Common myeloid progenitor, CD34-positive (primary cell): ENCODE measurements around the gene PIGK.

ENCODE experiments used
- CTCF ChIA-PET: fragments of 350-600 bp; sonication (Branson Sonifier 250); formaldehyde crosslinking; loops from one replicate; lab custom pipeline; 2021; ENCODE audit warnings: antibody characterized with exemption; lab: Charles Lee
- POLR2A ChIA-PET: fragments of 350-600 bp; sonication (Branson Sonifier 250); formaldehyde crosslinking; loops from one replicate; lab custom pipeline; 2021; ENCODE audit warnings: antibody characterized with exemption; lab: Charles Lee
- DNase-seq, 3 donors: peaks; one replicate each; pipeline versions ENCODE4 v3.0.0 to v3.0.0-alpha.2; 2013
- H3K27ac ChIP-seq, 2 experiments: 1 replicate in 1 of 2; 2 replicates in 1 of 2; pipeline ENCODE4 v1.7.0; 2013; ENCODE audit warnings: inconsistent platforms in 2 of 2, low read length in 2 of 2, mild to moderate bottlenecking in 2 of 2, low read depth in 1 of 2, moderate library complexity in 1 of 2; ENCODE audit not compliant: severe bottlenecking in 2 of 2, insufficient read depth in 1 of 2, poor library complexity in 1 of 2
- H3K27me3 ChIP-seq, 5 experiments: replicated peaks in 2 of 5; 1 replicate in 3 of 5; 2 replicates in 2 of 5; pipeline versions ENCODE4 v1.6.1 to v1.7.0; 2013; ENCODE audit warnings: low read length in 4 of 5, mild to moderate bottlenecking in 2 of 5, moderate library complexity in 2 of 5, inconsistent platforms in 1 of 5; ENCODE audit not compliant: insufficient read depth in 5 of 5, control insufficient read depth in 4 of 5
- H3K36me3 ChIP-seq, 4 experiments: 1 replicate in 2 of 4; 2 replicates in 2 of 4; pipeline versions ENCODE4 v1.6.1 to v1.7.0; 2013; ENCODE audit warnings: low read length in 3 of 4, control low read depth in 1 of 4, mild to moderate bottlenecking in 1 of 4; ENCODE audit not compliant: control insufficient read depth in 4 of 4, insufficient read depth in 4 of 4
- H3K4me1 ChIP-seq, 4 experiments: 1 replicate in 3 of 4; 2 replicates in 1 of 4; pipeline versions ENCODE4 v1.6.1 to v1.7.1; 2013; ENCODE audit warnings: low read length in 3 of 4, mild to moderate bottlenecking in 3 of 4, control low read depth in 1 of 4, inconsistent platforms in 1 of 4, moderate library complexity in 1 of 4; ENCODE audit not compliant: control insufficient read depth in 4 of 4, insufficient read depth in 4 of 4; ENCODE audit errors: control extremely low read depth in 1 of 4
- H3K4me3 ChIP-seq, 7 experiments: 1 replicate in 4 of 7; 2 replicates in 3 of 7; pipeline versions ENCODE4 v1.5.1 to v1.7.0; 2013; ENCODE audit warnings: mild to moderate bottlenecking in 7 of 7, low read length in 6 of 7, moderate library complexity in 6 of 7, inconsistent platforms in 2 of 7, low read depth in 2 of 7, control low read depth in 1 of 7; ENCODE audit not compliant: insufficient read depth in 4 of 7, control insufficient read depth in 1 of 7; ENCODE audit errors: extremely low read depth in 1 of 7
- H3K9me3 ChIP-seq, 5 experiments: 1 replicate in 4 of 5; 2 replicates in 1 of 5; pipeline versions ENCODE4 v1.6.1 to v1.7.1; 2013; ENCODE audit warnings: low read length in 4 of 5, mild to moderate bottlenecking in 2 of 5, inconsistent platforms in 1 of 5, low read depth in 1 of 5, moderate library complexity in 1 of 5; ENCODE audit not compliant: control insufficient read depth in 4 of 5, insufficient read depth in 2 of 5; ENCODE audit errors: control extremely low read depth in 1 of 5
- WGBS: methylation state at CpG from one replicate; pipeline ENCODE4 v1.1.5; 2013; ENCODE audit not compliant: insufficient coverage; 5-methylcytosine and 5-hydroxymethylcytosine counted together

Gene PIGK

GRCh38 chr1:77048615-77049005 is 170.6 kb downstream of the PIGK start:
- WGBS, result no CpG with 5 or more reads among the region's 1 CpG
- H3K27me3 ChIP-seq, result no peaks in the 10 kb centered on the region
- no peaks in the 10 kb centered on the region for H3K36me3 ChIP-seq
- DNase-seq, result no peak
- no peaks in the 10 kb centered on the region for H3K9me3 ChIP-seq
- ChIA-PET CTCF (interaction anchor here (0.9 to 1.0 kb wide), 2 partner anchors 10 to 17 kb away, joined by 3 to 5 read pairs; no protein-coding TSS in a partner anchor), POLR2A (no interaction called here)
- no peak overlapping the region for H3K4me3 ChIP-seq
- peaks cover 2 to 25% (median 14%) of the 10 kb centered on the region in 4 experiments for H3K4me1 ChIP-seq
- H3K27ac ChIP-seq, result no peak overlapping the region

- no CpG with 5 or more reads among the region's 3 CpGs for WGBS
- H3K27ac ChIP-seq, result no peak overlapping the region
- peak; percentile 23 to 84 (median 79) for DNase-seq
- ChIA-PET POLR2A (no interaction called here), CTCF (interaction anchor here (0.9 to 1.0 kb wide), 2 partner anchors 11 to 17 kb away, joined by 3 to 5 read pairs; no protein-coding TSS in a partner anchor)
- H3K4me1 ChIP-seq, result peaks cover 2 to 25% (median 14%) of the 10 kb centered on the region in 4 experiments
- no peaks in the 10 kb centered on the region for H3K9me3 ChIP-seq
- H3K27me3 ChIP-seq, result no peaks in the 10 kb centered on the region
- peak overlapping the region in 2 of 7 experiments; percentile 34 to 53 for H3K4me3 ChIP-seq
- H3K36me3 ChIP-seq, result no peaks in the 10 kb centered on the region
Observed at GRCh38 chr1:77047978-77048614, 171.1 kb downstream of the PIGK start.

GRCh38 chr1:77047575-77047974 is 171.7 kb downstream of the PIGK start:
- no CpG with 5 or more reads among the region's 1 CpG for WGBS
- no peak overlapping the region for H3K27ac ChIP-seq
- ChIA-PET POLR2A (no interaction called here), CTCF (interaction anchor here (0.9 kb wide), 1 partner anchor 11 kb away, joined by 5 read pairs; no protein-coding TSS in a partner anchor)
- H3K9me3 ChIP-seq, result no peaks in the 10 kb centered on the region
- DNase-seq, result no peak
- H3K27me3 ChIP-seq, result no peaks in the 10 kb centered on the region
- H3K4me1 ChIP-seq, result peaks cover 2 to 25% (median 14%) of the 10 kb centered on the region in 4 experiments
- no peaks in the 10 kb centered on the region for H3K36me3 ChIP-seq
- H3K4me3 ChIP-seq, result peak overlapping the region in 1 of 7 experiments; percentile 53

GRCh38 chr1:77044133-77044849 is 174.9 kb downstream of the PIGK start:
- POLR2A ChIA-PET, result no interaction called here
- peaks cover 2 to 25% (median 14%) of the 10 kb centered on the region in 4 experiments for H3K4me1 ChIP-seq
- no peaks in the 10 kb centered on the region for H3K27me3 ChIP-seq
- WGBS, result 98% methylated on average over 17 of the region's 20 CpGs
- CTCF ChIA-PET, result no interaction called here
- H3K9me3 ChIP-seq, result no peaks in the 10 kb centered on the region
- H3K4me3 ChIP-seq, result no peak overlapping the region
- DNase-seq, result no peak
- H3K36me3 ChIP-seq, result no peaks in the 10 kb centered on the region
- H3K27ac ChIP-seq, result no peak overlapping the region

- H3K4me3 ChIP-seq, result no peak overlapping the region
- no peaks in the 10 kb centered on the region for H3K36me3 ChIP-seq
- H3K9me3 ChIP-seq, result peaks cover 0 to 3% (median 0%) of the 10 kb centered on the region in 5 experiments
- H3K27me3 ChIP-seq, result no peaks in the 10 kb centered on the region
- H3K4me1 ChIP-seq, result no peaks in the 10 kb centered on the region
- CTCF ChIA-PET, result no interaction called here
- WGBS, result 10% methylated on average over 3 of the region's 3 CpGs
- POLR2A ChIA-PET, result no interaction called here
- peak; percentile 2 to 74 (median 68) for DNase-seq
- H3K27ac ChIP-seq, result no peak overlapping the region
Observed at GRCh38 chr1:77040826-77041225, 178.4 kb downstream of the PIGK start.

GRCh38 chr1:77039739-77040138 is 179.5 kb downstream of the PIGK start:
- POLR2A ChIA-PET, result no interaction called here
- Histone ChIP-seq H3K27ac (no peak overlapping the region), H3K36me3 (no peaks in the 10 kb centered on the region), H3K9me3 (peaks cover 0 to 3% (median 0%) of the 10 kb centered on the region in 5 experiments), H3K4me3 (no peak overlapping the region), H3K4me1 (no peaks in the 10 kb centered on the region), H3K27me3 (no peaks in the 10 kb centered on the region)
- 94% methylated on average over 6 of the region's 8 CpGs for WGBS
- no peak for DNase-seq
- CTCF ChIA-PET, result no interaction called here

- H3K4me1 ChIP-seq, result no peaks in the 10 kb centered on the region
- H3K36me3 ChIP-seq, result no peaks in the 10 kb centered on the region
- CTCF ChIA-PET, result no interaction called here
- peaks cover 0 to 3% (median 0%) of the 10 kb centered on the region in 5 experiments for H3K9me3 ChIP-seq
- POLR2A ChIA-PET, result no interaction called here
- 90% methylated on average over 1 of the region's 1 CpG for WGBS
- no peaks in the 10 kb centered on the region for H3K27me3 ChIP-seq
- H3K27ac ChIP-seq, result no peak overlapping the region
- H3K4me3 ChIP-seq, result no peak overlapping the region
- DNase-seq, result no peak
Observed at GRCh38 chr1:77039111-77039510, 180.1 kb downstream of the PIGK start.
